PFSK-1 (cell line): ENCODE measurements around the gene PAPPA2.

Experiments used
- FOXP2 ChIP-seq: optimal IDR thresholded peaks from 2 replicates; pipeline ENCODE3; 2011; ENCODE audit warnings: borderline replicate concordance, control low read depth, inconsistent platforms; ENCODE audit not compliant: insufficient read depth; ENCODE audit errors: extremely low read length, extremely low read depth
- POLR2AphosphoS5 ChIP-seq: IDR thresholded peaks from 2 replicates; pipeline ENCODE4 v1.6.1; 2012; ENCODE audit warnings: low read depth, mild to moderate bottlenecking, control low read depth, low read length, moderate library complexity
- REST ChIP-seq, 2 experiments: IDR thresholded peaks; 2 replicates each; pipeline versions ENCODE4 v1.6.1 to v1.8.0; 2011 to 2012; ENCODE audit warnings: low read depth in 2 of 2, low read length in 2 of 2, control low read depth in 1 of 2, inconsistent platforms in 1 of 2, mild to moderate bottlenecking in 1 of 2, moderate library complexity in 1 of 2; ENCODE audit not compliant: insufficient read depth in 1 of 2
- SIN3A ChIP-seq: IDR thresholded peaks from 2 replicates; pipeline ENCODE4 v1.6.1; 2012; ENCODE audit warnings: mild to moderate bottlenecking, low read length, moderate library complexity, borderline replicate concordance; ENCODE audit not compliant: insufficient read depth
- TAF1 ChIP-seq: IDR thresholded peaks from 2 replicates; pipeline ENCODE4 v1.6.1; 2012; ENCODE audit warnings: low read length, control low read depth, borderline replicate concordance; ENCODE audit not compliant: insufficient read depth

DNA sequence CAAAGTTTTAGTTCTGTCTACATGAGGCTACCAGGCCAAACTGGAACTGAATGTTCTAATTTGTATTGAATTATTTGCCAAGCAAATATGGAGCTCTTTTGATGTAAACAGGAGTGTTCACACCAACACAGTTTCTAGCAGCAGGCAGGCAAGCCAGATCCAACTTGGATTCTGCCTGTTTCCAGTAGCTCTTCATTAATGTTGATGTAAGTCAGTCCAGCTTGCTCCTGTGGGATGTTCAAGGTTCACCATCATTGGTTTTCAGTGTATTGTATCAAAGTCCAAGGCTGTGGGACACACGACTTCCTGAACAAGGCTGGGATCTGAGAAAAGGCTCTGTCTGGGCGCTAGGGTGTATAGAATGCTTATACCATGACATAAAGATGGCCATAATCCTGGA lies 68.1 kb downstream of the PAPPA2 start:
- TF ChIP-seq SIN3A (no peak), REST (IDR thresholded peaks at IDR 0.05; ENCODE audit: insufficient read depth in 1 of 2, low read depth in 2 of 2, low read length in 2 of 2) (no peak), FOXP2 (no peak), POLR2AphosphoS5 (no peak), TAF1 (no peak)
